IMR-90 (cell line): ENCODE measurements around the gene VIPR2. TPM values are rescaled to one million over a fixed set of nuclear protein-coding genes. Genes with fewer than 3 reads are reported as not detected.

Experiments used
- ATAC-seq: fragments of 200-7000 bp; cut with Tn5 transposase; 2 replicates; pipeline ENCODE4 v1.9.1; 2020; ENCODE audit warnings: low read depth, mild to moderate bottlenecking, moderate library complexity
- BruUV-seq: library from RNA; stranded (reverse); fragments of 400-500 nt; replicated peaks from 2 replicates; lab custom pipeline; 2021; lab: Mats Ljungman, UMichigan
- CTCF ChIA-PET: fragments of 300-600 bp; formaldehyde crosslinking; extraction: SDS; loops from one replicate; lab custom pipeline; 2021; ENCODE audit warnings: antibody characterized with exemption; lab: Yijun Ruan, JAX
- POLR2A ChIA-PET: fragments of 300-600 bp; sonication (Branson Sonifier 250); formaldehyde crosslinking; loops from one replicate; lab custom pipeline; 2022; ENCODE audit warnings: antibody characterized with exemption; ENCODE audit not compliant: unreplicated experiment; lab: Charles Lee
- DNase-seq: peaks from one replicate; pipeline ENCODE4 v3.0.0; 2013
- H2AFZ ChIP-seq: replicated peaks from 2 replicates; pipeline ENCODE3; 2013; ENCODE audit warnings: low read length, mild to moderate bottlenecking; ENCODE audit not compliant: poor library complexity
- H2AK5ac ChIP-seq: 2 replicates; pipeline ENCODE4 v1.6.1; 2013; ENCODE audit warnings: low read depth, low read length, inconsistent platforms
- H2AK9ac ChIP-seq: replicated peaks from 2 replicates; pipeline ENCODE3; 2013; ENCODE audit warnings: mild to moderate bottlenecking, low read depth, low read length, moderate library complexity; ENCODE audit not compliant: poor library complexity
- H2BK120ac ChIP-seq: 2 replicates; pipeline ENCODE4 v1.6.1; 2013; ENCODE audit warnings: low read depth, low read length, inconsistent platforms
- H2BK15ac ChIP-seq: 3 replicates; pipeline ENCODE4 v1.6.1; 2013; ENCODE audit warnings: low read depth, low read length, inconsistent platforms
- H2BK20ac ChIP-seq: 2 replicates; pipeline ENCODE4 v1.6.1; 2013; ENCODE audit warnings: low read depth, mild to moderate bottlenecking, inconsistent platforms, low read length, moderate library complexity
- H2BK5ac ChIP-seq: 2 replicates; pipeline ENCODE4 v1.6.1; 2013; ENCODE audit warnings: mild to moderate bottlenecking, low read depth, low read length, inconsistent platforms; ENCODE audit not compliant: poor library complexity, severe bottlenecking
- H3K14ac ChIP-seq: replicated peaks from 2 replicates; pipeline ENCODE4 v1.6.1; 2013; ENCODE audit warnings: low read depth, low read length, inconsistent platforms
- H3K18ac ChIP-seq: 2 replicates; pipeline ENCODE4 v1.6.1; 2013; ENCODE audit warnings: low read depth, low read length, control low read depth
- H3K23ac ChIP-seq: 2 replicates; pipeline ENCODE4 v1.6.1; 2013; ENCODE audit warnings: low read depth, low read length, inconsistent platforms
- H3K27ac ChIP-seq: 2 replicates; pipeline ENCODE4 v1.5.1; 2013; ENCODE audit warnings: mild to moderate bottlenecking, control low read depth, low read length; ENCODE audit not compliant: insufficient read depth
- H3K27me3 ChIP-seq: 2 replicates; pipeline ENCODE4 v1.6.1; 2013; ENCODE audit warnings: low read length; ENCODE audit not compliant: control insufficient read depth, insufficient read depth
- H3K36me3 ChIP-seq: 2 replicates; pipeline ENCODE4 v1.6.1; 2013; ENCODE audit warnings: low read length, mixed read lengths; ENCODE audit not compliant: control insufficient read depth, insufficient read depth
- H3K4ac ChIP-seq: 2 replicates; pipeline ENCODE4 v1.6.1; 2013; ENCODE audit warnings: low read depth, low read length, inconsistent platforms
- H3K4me1 ChIP-seq: 2 replicates; pipeline ENCODE4 v1.6.1; 2013; ENCODE audit warnings: low read length, mixed read lengths; ENCODE audit not compliant: control insufficient read depth, insufficient read depth
- H3K4me2 ChIP-seq: 2 replicates; pipeline ENCODE4 v1.6.1; 2013; ENCODE audit warnings: low read depth, mild to moderate bottlenecking, control low read depth, low read length, moderate library complexity
- H3K4me3 ChIP-seq: 2 replicates; pipeline ENCODE4 v1.5.1; 2013; ENCODE audit warnings: low read depth, mild to moderate bottlenecking, control low read depth, low read length, moderate library complexity; ENCODE audit not compliant: insufficient read depth
- H3K56ac ChIP-seq: 2 replicates; pipeline ENCODE4 v1.6.1; 2013; ENCODE audit warnings: low read length, inconsistent platforms; ENCODE audit not compliant: insufficient read depth; ENCODE audit errors: extremely low read depth
- H3K79me1 ChIP-seq, 2 experiments: 2 replicates each; pipeline ENCODE4 v1.6.1; 2013; ENCODE audit warnings: low read length in 2 of 2, inconsistent platforms in 1 of 2, low read depth in 1 of 2
- H3K9ac ChIP-seq: 2 replicates; pipeline ENCODE4 v1.6.1; 2013; ENCODE audit warnings: low read depth, low read length, control low read depth
- H3K9me1 ChIP-seq: 2 replicates; pipeline ENCODE4 v1.6.1; 2013; ENCODE audit warnings: low read length, inconsistent platforms; ENCODE audit not compliant: insufficient read depth
- H3K9me3 ChIP-seq: 2 replicates; pipeline ENCODE4 v1.6.1; 2013; ENCODE audit warnings: low read length; ENCODE audit not compliant: control insufficient read depth, insufficient read depth
- H4K20me1 ChIP-seq: 2 replicates; pipeline ENCODE4 v1.6.1; 2013; ENCODE audit warnings: low read length, inconsistent platforms; ENCODE audit not compliant: insufficient read depth
- H4K5ac ChIP-seq: 2 replicates; pipeline ENCODE4 v1.6.1; 2013; ENCODE audit warnings: mild to moderate bottlenecking, low read depth, low read length, control low read depth
- H4K8ac ChIP-seq, 2 experiments: 2 replicates each; pipeline ENCODE4 v1.6.1; 2013; ENCODE audit warnings: low read depth in 2 of 2, low read length in 2 of 2, control low read depth in 1 of 2, inconsistent platforms in 1 of 2
- H4K91ac ChIP-seq: 2 replicates; pipeline ENCODE4 v1.6.1; 2013; ENCODE audit warnings: low read depth, low read length, inconsistent platforms; ENCODE audit not compliant: insufficient read depth
- BHLHE40 ChIP-seq: fragments of 150-350 bp; IDR thresholded peaks from 2 replicates; pipeline ENCODE4 v1.6.1; 2016; ENCODE audit warnings: mild to moderate bottlenecking, low read depth, low read length
- CHD1 ChIP-seq: IDR thresholded peaks from 2 replicates; pipeline ENCODE4 v1.6.1; 2012; ENCODE audit warnings: low read depth, low read length, improper control_type of control experiment
- FOS ChIP-seq: fragments of 150-350 bp; IDR thresholded peaks from 2 replicates; pipeline ENCODE4 v1.6.1; 2016; ENCODE audit warnings: low read depth, low read length
- MAFK ChIP-seq: IDR thresholded peaks from 2 replicates; pipeline ENCODE4 v1.6.1; 2012; ENCODE audit warnings: low read depth, low read length, improper control_type of control experiment
- MAZ ChIP-seq: IDR thresholded peaks from 2 replicates; pipeline ENCODE4 v1.6.1; 2012; ENCODE audit warnings: low read depth, mild to moderate bottlenecking, low read length, improper control_type of control experiment, moderate library complexity, borderline replicate concordance
- MXI1 ChIP-seq: IDR thresholded peaks from 2 replicates; pipeline ENCODE4 v1.6.1; 2012; ENCODE audit warnings: low read depth, mild to moderate bottlenecking, low read length, moderate library complexity, borderline replicate concordance
- RAD21 ChIP-seq: IDR thresholded peaks from 2 replicates; pipeline ENCODE4 v1.6.1; 2012; ENCODE audit warnings: low read length, improper control_type of control experiment
- RCOR1 ChIP-seq: IDR thresholded peaks from 2 replicates; pipeline ENCODE4 v1.6.1; 2012; ENCODE audit warnings: mild to moderate bottlenecking, low read length, improper control_type of control experiment; ENCODE audit not compliant: insufficient replicate concordance
- WGBS, 2 experiments: methylation state at CpG; one replicate each; pipeline versions ENCODE4 v1.1.5 to v1.1.7; 2013; ENCODE audit warnings: missing lambda C conversion rate in 2 of 2; ENCODE audit not compliant: insufficient read length in 1 of 2; ENCODE audit errors: extremely low coverage in 2 of 2; 5-methylcytosine and 5-hydroxymethylcytosine counted together
- dilution Hi-C: fragments of 300-500 bp; cut with HindIII; formaldehyde crosslinking; loops from one replicate; pipeline ENCODE4 v1.14.3; 2018; ENCODE audit warnings: low sequenced_read_pairs; ENCODE audit not compliant: unreplicated experiment
- in situ Hi-C: fragments of 300-500 bp; cut with MboI; formaldehyde crosslinking; loops from 3 replicates; pipeline ENCODE4 v1.14.3; 2019; ENCODE audit warnings: low sequenced_read_pairs, inconsistent platforms, mixed read lengths
- intact Hi-C: fragments of 100-400 bp; cut with micrococcal nuclease; formaldehyde crosslinking; loops from 2 replicates; pipeline ENCODE4 v1.10.0; 2022
- polyA plus RNA-seq, 3 experiments: library from polyadenylated mRNA; depleted of rRNA; stranded (reverse); fragments of >200 nt; gene quantifications; 2 replicates each; pipeline ENCODE4 v1.2.3, GENCODE V29; 2012; ENCODE audit warnings: low replicate concordance in 1 of 3
- total RNA-seq: library from RNA; depleted of rRNA; stranded (reverse); fragments of >200 nt; gene quantifications from 2 replicates; pipeline ENCODE4 v1.2.3, GENCODE V29; 2012
- TF ChIP-seq, protein P1 (sequence below): fragments of 150-350 bp; IDR thresholded peaks from 2 replicates; pipeline ENCODE4 v1.6.1; 2016; ENCODE audit warnings: low read depth, mild to moderate bottlenecking, low read length, moderate library complexity, borderline replicate concordance

VIPR2 gene
- total and polyA plus RNA-seq, 2 of the 4 experiments (the other 2 are of a cell fraction): not detected

DNA sequence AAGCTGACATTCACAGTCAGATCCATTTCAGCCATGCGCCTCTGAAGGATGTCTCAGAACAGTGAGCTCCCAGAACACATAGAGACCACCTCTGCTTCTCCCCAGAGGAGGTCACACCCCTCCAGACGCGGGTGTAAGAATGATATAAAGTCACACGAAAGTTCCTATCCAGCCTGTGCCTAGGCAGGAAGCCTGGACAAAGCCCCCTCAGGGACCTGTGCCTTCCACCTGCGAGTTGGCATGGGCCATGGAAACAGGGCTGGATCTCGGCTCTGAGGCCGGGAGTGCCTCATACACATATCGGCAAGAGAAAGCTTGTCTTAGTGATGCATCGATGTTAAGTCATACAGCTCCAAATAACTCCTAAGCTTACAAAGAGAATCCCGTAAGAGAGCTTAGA is 5.0 kb downstream of the VIPR2 start:
- H3K4me1 ChIP-seq: no peaks in the 10 kb centered on the region
- no peak overlapping the region for H3K27ac ChIP-seq
- no peak overlapping the region for H3K18ac ChIP-seq
- ATAC-seq (no peak), DNase-seq (no peak)
- TF ChIP-seq, protein P1, sequence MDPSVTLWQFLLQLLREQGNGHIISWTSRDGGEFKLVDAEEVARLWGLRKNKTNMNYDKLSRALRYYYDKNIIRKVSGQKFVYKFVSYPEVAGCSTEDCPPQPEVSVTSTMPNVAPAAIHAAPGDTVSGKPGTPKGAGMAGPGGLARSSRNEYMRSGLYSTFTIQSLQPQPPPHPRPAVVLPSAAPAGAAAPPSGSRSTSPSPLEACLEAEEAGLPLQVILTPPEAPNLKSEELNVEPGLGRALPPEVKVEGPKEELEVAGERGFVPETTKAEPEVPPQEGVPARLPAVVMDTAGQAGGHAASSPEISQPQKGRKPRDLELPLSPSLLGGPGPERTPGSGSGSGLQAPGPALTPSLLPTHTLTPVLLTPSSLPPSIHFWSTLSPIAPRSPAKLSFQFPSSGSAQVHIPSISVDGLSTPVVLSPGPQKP: no peak
- TF ChIP-seq BHLHE40 (no peak), MAFK (no peak), MAZ (no peak), FOS (no peak), CHD1 (no peak), RAD21 (no peak), RCOR1 (no peak), MXI1 (no peak)
- no peak overlapping the region for H3K4ac ChIP-seq
- ChIA-PET POLR2A (no interaction called here), CTCF (no interaction called here)
- no peak overlapping the region for H3K23ac ChIP-seq
- H2AK9ac ChIP-seq: no peak overlapping the region
- H3K27me3 ChIP-seq: peaks cover 5% of the 10 kb centered on the region; the same call in 1 of the 2 replicates
- peaks cover 14% of the 10 kb centered on the region for H3K9me3 ChIP-seq
- H3K9me1 ChIP-seq: no peaks in the 10 kb centered on the region
- no peak overlapping the region for H2BK5ac ChIP-seq
- H3K4me2 ChIP-seq: no peak overlapping the region
- H2AK5ac ChIP-seq: no peak overlapping the region
- no peak overlapping the region for H3K14ac ChIP-seq
- BruUV-seq: no TSS peak
- no peak overlapping the region for H2BK15ac ChIP-seq
- no peak overlapping the region for H3K56ac ChIP-seq
- no peak overlapping the region for H2BK20ac ChIP-seq
- H2AFZ ChIP-seq: no peak overlapping the region
- H4K8ac ChIP-seq: no peak overlapping the region
- no CpG with 5 or more reads among the region's 10 CpGs for WGBS, 2 experiments
- dilution Hi-C loops: no loop called here
- no peaks in the 10 kb centered on the region for H3K79me1 ChIP-seq
- H2BK120ac ChIP-seq: no peak overlapping the region
- H3K9ac ChIP-seq: no peak overlapping the region
- no peak overlapping the region for H4K5ac ChIP-seq
- H3K36me3 ChIP-seq: no peaks in the 10 kb centered on the region
- intact Hi-C loops: no loop called here
- H3K4me3 ChIP-seq: no peak overlapping the region
- no peak overlapping the region for H4K91ac ChIP-seq
- in situ Hi-C loops: no loop called here
- H4K20me1 ChIP-seq: no peaks in the 10 kb centered on the region
